Thyroid gland (tissue), 4 donors: ENCODE results near the gene KCNC3. TPM values are rescaled to one million over a fixed set of nuclear protein-coding genes. Genes with fewer than 3 reads are reported as not detected.

Source experiments
- DNase-seq, 2 donors: peaks; one replicate each; pipeline ENCODE4 v3.0.0-alpha.2; 2019
- H3K27ac ChIP-seq, 3 donors: fragments of 200-600 bp; sonication (generic); 1 replicate in 2 of 3; 2 replicates in 1 of 3; pipeline ENCODE4 v1.5.1; 2016 to 2019; ENCODE audit warnings: mild to moderate bottlenecking in 1 of 3, moderate library complexity in 1 of 3
- H3K27me3 ChIP-seq: fragments of 200-600 bp; sonication (generic); one replicate; pipeline ENCODE4 v1.5.1; 2019
- H3K36me3 ChIP-seq, 2 donors: fragments of 200-600 bp; sonication (generic); one replicate each; pipeline ENCODE4 v1.5.1; 2016 to 2019
- H3K4me1 ChIP-seq, 2 donors: fragments of 200-600 bp; sonication (generic); one replicate each; pipeline ENCODE4 v1.5.1; 2017 to 2019
- H3K4me3 ChIP-seq, 3 donors: fragments of 200-600 bp; sonication (generic); replicated peaks in 1 of 3; 1 replicate in 2 of 3; 2 replicates in 1 of 3; pipeline ENCODE4 v1.5.1; 2016; ENCODE audit warnings: mild to moderate bottlenecking in 1 of 3
- H3K9me3 ChIP-seq: fragments of 200-600 bp; sonication (generic); one replicate; pipeline ENCODE4 v1.5.1; 2017
- POLR2A ChIP-seq, 2 donors: fragments of 450-650 bp; IDR thresholded peaks; one replicate each; pipeline ENCODE4 v1.6.1; 2017; ENCODE audit warnings: antibody characterized with exemption in 2 of 2, mild to moderate bottlenecking in 2 of 2, moderate library complexity in 1 of 2
- WGBS, 2 donors: methylation state at CpG; one replicate each; pipeline ENCODE4 v1.1.5; 2017; 5-methylcytosine and 5-hydroxymethylcytosine counted together
- intact Hi-C: fragments of 100-400 bp; cut with DNase I; formaldehyde crosslinking; loops from one replicate; pipeline ENCODE4 v1.15.1; 2023
- total RNA-seq, 4 donors: library from RNA; depleted of rRNA; stranded (reverse); fragments of >200 nt; gene quantifications; one replicate each; pipeline ENCODE4 v1.2.3, GENCODE V29; 2016
- TF ChIP-seq, protein P1 (sequence below), 6 experiments: fragments of 200-600 bp in 3 of 6; fragments of 450-650 bp in 3 of 6; sonication (generic) in 3 of 6; IDR thresholded peaks; one replicate each; pipeline ENCODE4 v1.5.1; 2016 to 2019; ENCODE audit warnings: antibody characterized with exemption in 6 of 6, mild to moderate bottlenecking in 2 of 6, inconsistent platforms in 1 of 6, moderate library complexity in 1 of 6

KCNC3 gene
- total RNA-seq, 4 donors from 2014 or later = 5.9 to 32.8 (median 17.2) TPM

GRCh38 chr19:50322234-50322633, 6.9 kb downstream of the KCNC3 start:
- H3K27ac ChIP-seq = no peak overlapping the region
- WGBS, 2 donors = 88 to 89% methylated on average over 12 of the region's 12 CpGs
- H3K4me1 ChIP-seq = peaks cover 15 to 21% of the 10 kb centered on the region in 2 donors
- no peaks in the 10 kb centered on the region for H3K27me3 ChIP-seq
- no peak overlapping the region for H3K4me3 ChIP-seq
- intact Hi-C loops = no loop called here
- H3K36me3 ChIP-seq = peaks cover 0 to 8% of the 10 kb centered on the region in 2 donors
- no peak for TF ChIP-seq POLR2A (IDR thresholded peaks at IDR 0.05)
- TF ChIP-seq, protein P1, sequence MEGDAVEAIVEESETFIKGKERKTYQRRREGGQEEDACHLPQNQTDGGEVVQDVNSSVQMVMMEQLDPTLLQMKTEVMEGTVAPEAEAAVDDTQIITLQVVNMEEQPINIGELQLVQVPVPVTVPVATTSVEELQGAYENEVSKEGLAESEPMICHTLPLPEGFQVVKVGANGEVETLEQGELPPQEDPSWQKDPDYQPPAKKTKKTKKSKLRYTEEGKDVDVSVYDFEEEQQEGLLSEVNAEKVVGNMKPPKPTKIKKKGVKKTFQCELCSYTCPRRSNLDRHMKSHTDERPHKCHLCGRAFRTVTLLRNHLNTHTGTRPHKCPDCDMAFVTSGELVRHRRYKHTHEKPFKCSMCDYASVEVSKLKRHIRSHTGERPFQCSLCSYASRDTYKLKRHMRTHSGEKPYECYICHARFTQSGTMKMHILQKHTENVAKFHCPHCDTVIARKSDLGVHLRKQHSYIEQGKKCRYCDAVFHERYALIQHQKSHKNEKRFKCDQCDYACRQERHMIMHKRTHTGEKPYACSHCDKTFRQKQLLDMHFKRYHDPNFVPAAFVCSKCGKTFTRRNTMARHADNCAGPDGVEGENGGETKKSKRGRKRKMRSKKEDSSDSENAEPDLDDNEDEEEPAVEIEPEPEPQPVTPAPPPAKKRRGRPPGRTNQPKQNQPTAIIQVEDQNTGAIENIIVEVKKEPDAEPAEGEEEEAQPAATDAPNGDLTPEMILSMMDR (IDR thresholded peaks at IDR 0.05) = no peak
- no peaks in the 10 kb centered on the region for H3K9me3 ChIP-seq
- DNase-seq = no peak

GRCh38 chr19:50321831-50322230, 7.3 kb downstream of the KCNC3 start:
- TF ChIP-seq, protein P1 (IDR thresholded peaks at IDR 0.05) = no peak
- no peak for TF ChIP-seq POLR2A (IDR thresholded peaks at IDR 0.05)
- Histone ChIP-seq H3K4me3 (no peak overlapping the region), H3K36me3 (peaks cover 0 to 8% of the 10 kb centered on the region in 2 donors), H3K9me3 (no peaks in the 10 kb centered on the region), H3K27ac (no peak overlapping the region), H3K4me1 (peaks cover 11 to 17% of the 10 kb centered on the region in 2 donors), H3K27me3 (no peaks in the 10 kb centered on the region)
- intact Hi-C loops = no loop called here
- no peak for DNase-seq
- WGBS, 2 donors = 90 to 97% methylated on average over 3 to 4 of the region's 4 CpGs

GRCh38 chr19:50320596-50320995, 8.6 kb downstream of the KCNC3 start:
- H3K4me1 ChIP-seq = peaks cover 0 to 7% of the 10 kb centered on the region in 2 donors
- no peaks in the 10 kb centered on the region for H3K27me3 ChIP-seq
- 90 to 92% methylated on average over 20 of the region's 20 CpGs for WGBS, 2 donors
- no peak overlapping the region for H3K27ac ChIP-seq
- DNase-seq = no peak
- H3K9me3 ChIP-seq = no peaks in the 10 kb centered on the region
- intact Hi-C loops = no loop called here
- TF ChIP-seq, protein P1 (IDR thresholded peaks at IDR 0.05) = no peak
- no peak for TF ChIP-seq POLR2A (IDR thresholded peaks at IDR 0.05)
- no peak overlapping the region for H3K4me3 ChIP-seq
- peaks cover 0 to 8% of the 10 kb centered on the region in 2 donors for H3K36me3 ChIP-seq

DNA sequence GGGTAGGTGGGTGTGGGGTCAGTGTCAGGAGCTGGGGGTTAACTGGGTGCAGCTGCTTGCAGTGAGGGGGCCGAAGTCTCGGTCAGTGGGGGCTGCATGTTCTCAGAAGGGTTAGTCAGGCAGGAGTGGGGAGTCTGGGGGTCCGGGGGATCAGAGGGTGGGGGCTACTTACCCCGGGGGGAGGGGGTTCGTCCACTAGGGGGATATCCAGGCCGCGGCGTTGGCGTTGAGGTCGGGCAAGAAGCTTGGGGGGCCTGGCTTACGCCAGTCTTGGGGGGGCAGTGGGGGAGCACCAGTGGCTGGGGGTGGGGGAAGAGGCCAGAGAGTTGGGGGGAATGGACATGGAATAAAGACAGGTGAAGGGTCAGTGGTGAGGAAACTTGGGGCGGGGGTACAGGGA, 9.1 kb downstream of the KCNC3 start:
- intact Hi-C loops = no loop called here
- no peak overlapping the region for H3K27ac ChIP-seq
- H3K9me3 ChIP-seq = no peaks in the 10 kb centered on the region
- peaks cover 0 to 3% of the 10 kb centered on the region in 2 donors for H3K4me1 ChIP-seq
- WGBS, 2 donors = 92 to 95% methylated on average over 12 of the region's 12 CpGs
- TF ChIP-seq, protein P1 (IDR thresholded peaks at IDR 0.05) = no peak
- no peak for TF ChIP-seq POLR2A (IDR thresholded peaks at IDR 0.05)
- H3K27me3 ChIP-seq = no peaks in the 10 kb centered on the region
- H3K36me3 ChIP-seq = peaks cover 0 to 8% of the 10 kb centered on the region in 2 donors
- no peak overlapping the region for H3K4me3 ChIP-seq
- no peak for DNase-seq

- intact Hi-C loops = no loop called here
- no peak for DNase-seq
- Histone ChIP-seq H3K27ac (no peak overlapping the region), H3K4me3 (no peak overlapping the region), H3K4me1 (peaks cover 0 to 11% of the 10 kb centered on the region in 2 donors), H3K27me3 (no peaks in the 10 kb centered on the region), H3K9me3 (no peaks in the 10 kb centered on the region), H3K36me3 (peaks cover 0 to 8% of the 10 kb centered on the region in 2 donors)
- TF ChIP-seq, protein P1 (IDR thresholded peaks at IDR 0.05) = no peak
- no peak for TF ChIP-seq POLR2A (IDR thresholded peaks at IDR 0.05)
- 90 to 91% methylated on average over 11 of the region's 11 CpGs for WGBS, 2 donors
Observed at GRCh38 chr19:50319156-50319555, 10.0 kb downstream of the KCNC3 start.
